Ishikawa (cell line): ENCODE data around the gene MLXIP.

ENCODE experiments used
- EP300 ChIP-seq: IDR thresholded peaks from 2 replicates; pipeline ENCODE4 v1.6.1; 2012; ENCODE audit warnings: borderline replicate concordance
- YY1 ChIP-seq: IDR thresholded peaks from 2 replicates; pipeline ENCODE4 v1.6.1; 2012; ENCODE audit warnings: low read depth

DNA sequence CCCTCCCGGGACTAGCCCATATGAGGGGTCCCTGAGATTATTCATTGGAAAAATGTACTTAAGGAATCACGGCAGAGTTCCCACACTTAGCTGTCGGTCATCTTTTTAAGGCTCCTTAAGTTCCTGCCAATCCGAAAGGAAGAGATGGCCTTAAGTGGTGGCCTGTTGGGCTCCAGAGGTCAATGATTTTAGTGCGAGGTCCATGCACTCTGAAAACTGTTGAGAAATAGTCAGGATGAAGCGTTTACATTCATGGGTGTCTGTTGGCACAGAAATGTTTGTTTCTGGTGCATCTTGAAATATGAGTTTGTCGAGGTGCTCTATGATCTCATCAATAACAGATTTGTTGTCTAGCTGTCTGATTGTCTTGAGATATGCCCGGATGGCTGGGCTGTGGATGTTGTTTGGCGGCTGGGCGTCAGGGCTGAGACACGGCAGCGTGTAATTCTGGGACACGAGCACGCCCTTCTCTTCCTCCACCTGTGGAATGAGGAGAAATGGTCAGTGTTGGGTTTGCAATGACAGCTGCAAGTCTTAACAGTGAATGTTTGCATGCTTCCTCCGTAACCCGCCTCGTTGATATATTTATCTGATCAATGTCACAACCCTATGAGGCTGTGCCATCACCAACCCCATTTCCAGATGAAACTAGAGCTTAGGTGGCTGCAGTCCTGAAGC is 93.8 kb downstream of the MLXIP start:
- no peak for TF ChIP-seq YY1
- TF ChIP-seq EP300 = no peak
